Activated CD4-positive, alpha-beta memory T cell treated with anti-CD3 and anti-CD28 coated beads, Interleukin-2, amount 10 ng/mL, durations not matched to agents 7 days and 5 days (primary cell): ENCODE measurements around the gene MCM10. TPM values are rescaled to one million over a fixed set of nuclear protein-coding genes. Genes with fewer than 3 reads are reported as not detected.

Experiments
- CTCF ChIA-PET: fragments of 350-600 bp; sonication (Branson Sonifier 250); formaldehyde crosslinking; loops from one replicate; lab custom pipeline; 2021; ENCODE audit warnings: antibody characterized with exemption, inconsistent platforms; lab: Charles Lee
- POLR2A ChIA-PET: fragments of 350-600 bp; sonication (Branson Sonifier 250); formaldehyde crosslinking; loops from one replicate; lab custom pipeline; 2021; ENCODE audit warnings: antibody characterized with exemption; lab: Charles Lee
- DNase-seq: peaks from one replicate; pipeline ENCODE4 v3.0.0-alpha.2; 2020
- H3K27ac Mint-ChIP-seq: one replicate; pipeline ENCODE4 v1.8.0; 2021; ENCODE audit warnings: mild to moderate bottlenecking, mixed read lengths
- H3K27me3 Mint-ChIP-seq: one replicate; pipeline ENCODE4 v1.8.0; 2021; ENCODE audit warnings: mixed read lengths
- H3K36me3 Mint-ChIP-seq: one replicate; pipeline ENCODE4 v1.8.0; 2021; ENCODE audit warnings: low read depth, mixed read lengths
- H3K4me1 Mint-ChIP-seq: one replicate; pipeline ENCODE4 v1.8.0; 2021; ENCODE audit warnings: mixed read lengths
- H3K4me3 Mint-ChIP-seq: one replicate; pipeline ENCODE4 v1.8.0; 2021; ENCODE audit warnings: mild to moderate bottlenecking, mixed read lengths
- H3K9me3 Mint-ChIP-seq: one replicate; pipeline ENCODE4 v1.8.0; 2021; ENCODE audit warnings: mixed read lengths
- total RNA-seq, 2 experiments: library from RNA; stranded (reverse); gene quantifications; one replicate each; pipeline ENCODE4 v1.2.3, GENCODE V29; 2021

Gene MCM10
- total RNA-seq, 2 experiments from 2014 or later = 40.7 to 42.9 TPM

GRCh38 chr10:13256627-13257026 is 95.3 kb downstream of the MCM10 start:
- peaks cover 12% of the 10 kb centered on the region for H3K27me3 Mint-ChIP-seq
- DNase-seq = no peak
- ChIA-PET POLR2A (no interaction called here), CTCF (interaction anchor here (1.0 kb wide), 1 partner anchor 46 kb away, joined by 3 read pairs; no protein-coding TSS in a partner anchor)
- peaks cover 4% of the 10 kb centered on the region for H3K4me1 Mint-ChIP-seq
- no peaks in the 10 kb centered on the region for H3K36me3 Mint-ChIP-seq
- no peak overlapping the region for H3K27ac Mint-ChIP-seq
- H3K9me3 Mint-ChIP-seq = no peaks in the 10 kb centered on the region
- H3K4me3 Mint-ChIP-seq = no peak overlapping the region

DNA sequence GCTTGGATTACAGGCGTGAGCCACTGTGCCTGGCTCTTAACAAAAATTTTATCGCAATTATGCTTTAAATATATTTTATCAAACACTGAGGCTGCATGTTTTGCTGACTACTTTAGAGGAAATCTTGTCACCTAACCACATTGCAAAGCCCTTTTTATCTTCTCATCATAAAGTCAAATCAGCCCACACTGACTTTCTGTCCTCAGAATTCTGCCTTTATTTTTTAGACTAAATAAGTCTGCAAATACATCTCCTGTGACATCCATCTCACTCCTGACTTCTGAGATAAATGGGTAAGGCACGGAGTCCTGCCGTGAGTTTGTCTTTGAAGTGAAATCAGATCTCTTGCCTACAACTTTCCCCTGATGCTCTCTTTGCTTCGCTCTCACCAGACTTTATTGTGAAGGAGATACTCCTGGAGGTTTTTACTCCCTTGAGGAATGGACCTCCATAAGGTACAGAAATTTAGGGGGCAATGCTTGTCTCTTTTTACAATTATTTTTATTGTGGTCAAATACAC is 96.3 kb downstream of the MCM10 start:
- POLR2A ChIA-PET = no interaction called here
- no peaks in the 10 kb centered on the region for H3K36me3 Mint-ChIP-seq
- CTCF ChIA-PET = no interaction called here
- H3K27me3 Mint-ChIP-seq = peaks cover 15% of the 10 kb centered on the region
- no peaks in the 10 kb centered on the region for H3K9me3 Mint-ChIP-seq
- DNase-seq = no peak
- H3K4me3 Mint-ChIP-seq = no peak overlapping the region
- H3K27ac Mint-ChIP-seq = no peak overlapping the region
- peaks cover 4% of the 10 kb centered on the region for H3K4me1 Mint-ChIP-seq

Other genes starting within 250 kb of the MCM10 start
- gene CCDC3, start 159.8 kb upstream of the MCM10 start, total RNA-seq = under 1 TPM; 0.18 to 0.23 TPM
- 100 to 1,000 TPM; 196 to 197 TPM for gene OPTN, start 61.4 kb upstream of the MCM10 start, total RNA-seq
- not detected for gene UCMA, start 72.8 kb downstream of the MCM10 start, total RNA-seq
- 10 to 100 TPM; 10.9 to 11.2 TPM for gene PHYH, start 138.5 kb downstream of the MCM10 start, total RNA-seq
- gene SEPHS1, start 186.7 kb downstream of the MCM10 start, total RNA-seq = 10 to 100 TPM; 50.9 to 53.6 TPM